H1 (cell line): ENCODE data around the gene SYP. TPM values are rescaled to one million over a fixed set of nuclear protein-coding genes. Genes with fewer than 3 reads are reported as not detected.

Experiments
- ASH2L ChIP-seq: fragments of 200-600, 300-600 bp; sonication (generic); IDR thresholded peaks from one replicate; pipeline ENCODE4 v1.7.1; 2017; ENCODE audit warnings: low read length
- ATF3 ChIP-seq: IDR thresholded peaks from 2 replicates; pipeline ENCODE4 v1.6.1; 2011; ENCODE audit warnings: low read depth, mild to moderate bottlenecking, low read length; ENCODE audit not compliant: insufficient read depth
- CHD7 ChIP-seq: fragments of 300-600 bp; sonication (generic); IDR thresholded peaks from 2 replicates; pipeline ENCODE4 v1.7.1; 2012; ENCODE audit warnings: low read length, moderate library complexity, mild to moderate bottlenecking, inconsistent platforms; ENCODE audit not compliant: insufficient replicate concordance
- HDAC2 ChIP-seq, 2 experiments: fragments of 300-600 bp in 1 of 2; sonication (generic) in 1 of 2; IDR thresholded peaks; 2 replicates each; pipeline ENCODE4 v1.6.1; 2011 to 2012; ENCODE audit warnings: low read depth in 2 of 2, low read length in 2 of 2, mild to moderate bottlenecking in 2 of 2, moderate library complexity in 2 of 2, borderline replicate concordance in 1 of 2, inconsistent platforms in 1 of 2
- polyA plus RNA-seq, 7 experiments: library from polyadenylated mRNA; depleted of rRNA in 3 of 7; stranded (reverse) in 5 of 7; unstranded in 2 of 7; fragments of >200 nt in 5 of 7; fragments of 200-250 nt in 2 of 7; gene quantifications; 1 replicate in 5 of 7; 2 replicates in 1 of 7; 4 replicates in 1 of 7; pipeline versions ENCODE4 v1.2.1 to v1.2.3, GENCODE V29; 2011 to 2013; ENCODE audit warnings: missing spikeins in 2 of 7, mixed read lengths in 2 of 7
- total RNA-seq: library from RNA; stranded (reverse); fragmentation: NEBNext Ultra II Directional; extraction: Animal tissue kit (Norgen Biotek cat#: 25700); gene quantifications from 2 replicates; pipeline ENCODE4 v1.2.1, GENCODE V29; 2021
- TF ChIP-seq, protein P1 (sequence below): IDR thresholded peaks from 2 replicates; pipeline ENCODE4 v1.6.1; 2012; ENCODE audit warnings: low read length, inconsistent platforms
- TF ChIP-seq, protein P2 (sequence below): IDR thresholded peaks from 2 replicates; pipeline ENCODE4 v1.6.1; 2012; ENCODE audit warnings: inconsistent platforms

Gene SYP
- total and polyA plus RNA-seq, 2 of the 8 experiments (the other 6 are each of a cell fraction or from before 2014, with no cell fraction given): 4.3 to 10.8 TPM

GRCh38 chrX:49228185-49228584, 28.2 kb upstream of the SYP start (continued):
- no peak for TF ChIP-seq HDAC2 (IDR thresholded peaks at IDR 0.05; ENCODE audit: borderline replicate concordance in 1 of 2, low read depth in 2 of 2, low read length in 2 of 2)
- no peak for TF ChIP-seq ATF3
- no peak for TF ChIP-seq CHD7
- TF ChIP-seq, protein P1, sequence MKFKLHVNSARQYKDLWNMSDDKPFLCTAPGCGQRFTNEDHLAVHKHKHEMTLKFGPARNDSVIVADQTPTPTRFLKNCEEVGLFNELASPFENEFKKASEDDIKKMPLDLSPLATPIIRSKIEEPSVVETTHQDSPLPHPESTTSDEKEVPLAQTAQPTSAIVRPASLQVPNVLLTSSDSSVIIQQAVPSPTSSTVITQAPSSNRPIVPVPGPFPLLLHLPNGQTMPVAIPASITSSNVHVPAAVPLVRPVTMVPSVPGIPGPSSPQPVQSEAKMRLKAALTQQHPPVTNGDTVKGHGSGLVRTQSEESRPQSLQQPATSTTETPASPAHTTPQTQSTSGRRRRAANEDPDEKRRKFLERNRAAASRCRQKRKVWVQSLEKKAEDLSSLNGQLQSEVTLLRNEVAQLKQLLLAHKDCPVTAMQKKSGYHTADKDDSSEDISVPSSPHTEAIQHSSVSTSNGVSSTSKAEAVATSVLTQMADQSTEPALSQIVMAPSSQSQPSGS: no peak
- TF ChIP-seq, protein P2, sequence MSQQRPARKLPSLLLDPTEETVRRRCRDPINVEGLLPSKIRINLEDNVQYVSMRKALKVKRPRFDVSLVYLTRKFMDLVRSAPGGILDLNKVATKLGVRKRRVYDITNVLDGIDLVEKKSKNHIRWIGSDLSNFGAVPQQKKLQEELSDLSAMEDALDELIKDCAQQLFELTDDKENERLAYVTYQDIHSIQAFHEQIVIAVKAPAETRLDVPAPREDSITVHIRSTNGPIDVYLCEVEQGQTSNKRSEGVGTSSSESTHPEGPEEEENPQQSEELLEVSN: no peak
- no peak for TF ChIP-seq ASH2L
